Coronary artery (tissue), 2 donors: ENCODE measurements around the gene SESTD1.

Experiments used
- DNase-seq: peaks from one replicate; pipeline ENCODE4 v3.0.0-alpha.2; 2017; ENCODE audit warnings: low spot score
- H3K27ac ChIP-seq, 2 donors: fragments of 200-600 bp; sonication (generic); one replicate each; pipeline ENCODE4 v1.5.1; 2016 to 2019
- H3K4me3 ChIP-seq: fragments of 200-600 bp; sonication (generic); 2 replicates; pipeline ENCODE4 v1.5.1; 2016; ENCODE audit warnings: mild to moderate bottlenecking, moderate library complexity
- CTCF ChIP-seq: fragments of 200-600 bp; sonication (generic); IDR thresholded peaks from one replicate; pipeline ENCODE4 v1.5.1; 2019; ENCODE audit warnings: antibody characterized with exemption

The SESTD1 gene

DNA sequence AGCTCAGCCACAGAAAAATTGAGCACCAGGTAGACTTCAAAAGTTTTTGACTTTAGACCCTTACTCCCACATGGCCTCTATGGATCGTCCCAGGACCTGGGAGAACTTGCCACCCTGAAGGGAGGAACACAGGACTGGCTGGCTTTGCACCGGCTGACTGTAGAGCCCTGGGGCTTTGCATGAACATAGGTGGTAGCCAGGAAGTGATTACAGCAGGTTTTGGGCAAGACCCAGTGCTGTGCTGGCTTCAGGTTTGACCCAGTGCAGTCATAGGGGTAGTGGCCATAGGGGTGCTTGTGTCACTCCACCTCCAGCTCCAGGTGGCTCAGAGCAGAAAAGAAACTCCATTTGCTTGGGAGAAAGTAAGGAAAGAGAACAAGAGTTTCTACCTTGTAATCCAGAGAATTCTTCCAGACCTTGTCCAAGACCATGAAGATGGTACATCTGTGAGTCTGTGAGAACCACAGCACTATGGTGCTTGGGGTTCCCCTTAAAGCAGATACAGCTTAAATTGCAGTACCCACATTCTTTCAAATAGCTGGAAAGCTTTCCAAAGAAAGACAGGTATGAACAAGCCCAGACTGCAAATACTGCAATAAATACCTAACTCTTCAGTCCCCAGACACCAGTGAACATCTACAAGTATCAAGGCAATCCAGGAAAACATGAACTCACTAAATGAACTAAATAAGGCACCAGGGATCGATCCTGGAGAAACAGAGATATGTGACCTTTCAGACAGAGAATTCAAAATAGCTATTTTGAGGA, 13.0 kb upstream of the SESTD1 start:
- no peak for TF ChIP-seq CTCF
- DNase-seq, result no peak

DNA sequence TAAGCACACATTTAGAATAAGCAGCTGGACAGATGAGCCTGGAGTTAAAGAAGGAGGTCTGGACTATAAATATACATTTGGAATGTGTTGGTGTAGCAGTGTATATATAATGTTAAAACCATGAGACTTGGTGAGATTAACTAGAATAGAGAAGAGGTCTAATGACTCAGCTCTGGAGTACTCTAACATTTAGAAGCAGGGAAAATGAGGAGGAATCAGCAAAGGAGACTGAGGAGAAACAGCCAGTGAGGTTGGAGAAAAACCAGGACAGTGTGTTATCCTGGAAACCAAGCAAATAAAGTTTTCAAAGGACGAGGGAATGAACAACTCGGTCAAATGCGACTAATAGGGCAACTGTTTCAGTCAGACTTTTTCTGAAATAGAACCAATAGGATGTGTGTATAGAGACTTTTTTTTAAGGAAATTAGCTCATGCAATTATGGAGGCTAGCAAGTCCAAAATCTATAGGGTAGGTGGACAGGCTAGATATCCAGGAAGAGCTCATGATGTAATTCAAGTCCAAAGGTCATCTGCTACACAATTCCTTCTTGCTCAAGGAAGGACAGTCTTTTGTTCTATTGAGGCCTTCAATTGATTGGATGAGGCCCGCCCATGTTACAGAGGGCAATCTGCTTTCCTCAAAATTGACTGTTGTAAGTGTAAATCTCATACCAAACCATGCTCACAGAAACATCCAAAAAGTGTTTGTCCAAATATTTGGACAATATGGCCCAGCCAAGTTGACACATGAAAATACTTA, 10.8 kb upstream of the SESTD1 start:
- Histone ChIP-seq H3K27ac (peak overlapping the region; percentile 41 to 67), H3K4me3 (no peak overlapping the region)
- no peak for DNase-seq
- no peak for TF ChIP-seq CTCF

More for the DNA sequence above, 13.0 kb upstream of the SESTD1 start:
- Histone ChIP-seq H3K27ac (no peak overlapping the region), H3K4me3 (no peak overlapping the region)

DNA sequence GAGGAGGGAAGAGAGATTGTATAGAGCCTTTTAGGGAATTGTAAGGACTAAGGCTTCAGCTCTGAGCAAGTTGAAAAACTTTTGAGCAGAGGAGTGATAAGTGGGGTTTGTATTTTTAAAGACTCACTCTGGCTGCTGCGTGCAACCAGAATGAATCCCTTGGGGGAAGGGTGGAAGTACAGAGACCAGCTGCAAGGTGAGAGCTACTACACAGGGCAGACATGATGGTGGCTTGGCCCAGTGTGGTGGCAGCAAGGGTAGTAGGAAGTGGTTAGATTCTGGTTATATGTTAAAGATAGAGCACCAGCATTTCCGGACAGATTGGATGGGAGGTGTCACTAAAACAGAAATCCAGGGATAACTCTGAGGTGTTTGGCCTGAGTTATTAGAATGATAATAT, 10.1 kb upstream of the SESTD1 start:
- Histone ChIP-seq H3K27ac (peak overlapping the region; percentile 41 to 67), H3K4me3 (no peak overlapping the region)
- no peak for DNase-seq
- no peak for TF ChIP-seq CTCF

DNA sequence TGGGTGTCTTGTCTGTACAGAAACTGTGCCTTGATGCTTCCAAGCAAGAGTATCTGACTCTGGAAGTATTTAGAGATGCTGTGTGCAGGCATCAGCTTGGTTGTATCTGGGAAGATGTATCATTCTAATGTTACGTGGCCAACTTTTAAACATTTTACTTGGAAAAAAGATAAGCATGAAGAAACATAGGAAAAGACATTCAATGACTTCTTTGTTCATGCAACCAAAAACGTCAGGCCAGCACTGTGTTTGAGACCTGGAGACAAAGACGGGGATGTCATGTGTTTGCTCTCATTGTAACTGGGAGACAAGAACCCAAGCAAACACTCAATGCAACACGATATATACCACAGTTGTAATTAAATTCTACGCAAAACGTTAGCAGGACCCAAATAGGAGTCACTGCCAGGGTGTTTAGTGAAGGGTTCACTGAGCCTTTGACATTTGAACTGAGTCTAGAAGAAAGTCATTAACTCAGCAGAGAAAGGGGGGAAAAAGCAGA, 8.9 kb upstream of the SESTD1 start:
- Histone ChIP-seq H3K4me3 (no peak overlapping the region), H3K27ac (peak overlapping the region; percentile 7 to 75)
- DNase-seq, result no peak
- no peak for TF ChIP-seq CTCF

GRCh38 chr2:179272406-179273192, 8.0 kb upstream of the SESTD1 start:
- DNase-seq, result no peak
- no peak for TF ChIP-seq CTCF

GRCh38 chr2:179270689-179271088, 6.1 kb upstream of the SESTD1 start:
- no peak for TF ChIP-seq CTCF
- Histone ChIP-seq H3K4me3 (no peak overlapping the region), H3K27ac (peak overlapping the region in 1 of 2 donors; percentile 75)
- DNase-seq, result no peak

More at GRCh38 chr2:179272406-179273192, 8.0 kb upstream of the SESTD1 start:
- H3K27ac ChIP-seq, result peak overlapping the region; percentile 65 to 75
- no peak overlapping the region for H3K4me3 ChIP-seq
